ENCODE measurements around the gene TMEM178B.

DNA sequence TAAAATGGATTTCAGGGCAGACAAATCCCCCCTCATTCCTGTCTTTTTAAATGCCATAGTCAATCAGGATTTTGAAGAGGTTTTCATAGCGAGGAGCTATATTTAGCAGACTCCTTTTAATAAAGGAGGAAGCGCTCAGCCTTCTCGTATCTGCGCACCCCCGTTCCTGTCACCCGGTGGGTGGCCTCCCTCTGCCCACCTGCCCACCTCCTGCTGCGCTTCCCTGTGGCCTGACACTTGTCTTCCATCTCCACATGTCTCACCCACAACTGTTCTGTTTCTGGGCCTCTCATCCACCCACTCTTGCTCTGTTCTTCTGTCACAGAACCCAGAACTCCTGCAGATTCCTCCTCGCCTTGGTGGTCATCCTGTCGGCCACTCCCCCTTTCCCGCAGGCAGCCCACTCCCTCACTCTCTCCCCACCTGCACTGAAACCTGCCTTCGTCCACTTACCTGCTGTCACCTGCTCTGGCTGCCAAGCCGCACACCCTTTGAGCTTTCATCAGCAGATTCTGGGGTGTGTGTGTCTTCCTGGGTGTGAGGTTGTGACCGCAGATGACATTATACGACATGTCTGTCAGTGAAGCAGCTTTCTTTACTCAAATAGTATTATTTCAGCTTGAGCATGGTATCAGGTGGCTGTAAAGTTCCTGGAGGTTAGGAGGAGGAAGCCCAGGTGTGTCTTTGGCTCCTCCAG is 313.8 kb downstream of the TMEM178B start:
- TF ChIP-seq, protein P1, sequence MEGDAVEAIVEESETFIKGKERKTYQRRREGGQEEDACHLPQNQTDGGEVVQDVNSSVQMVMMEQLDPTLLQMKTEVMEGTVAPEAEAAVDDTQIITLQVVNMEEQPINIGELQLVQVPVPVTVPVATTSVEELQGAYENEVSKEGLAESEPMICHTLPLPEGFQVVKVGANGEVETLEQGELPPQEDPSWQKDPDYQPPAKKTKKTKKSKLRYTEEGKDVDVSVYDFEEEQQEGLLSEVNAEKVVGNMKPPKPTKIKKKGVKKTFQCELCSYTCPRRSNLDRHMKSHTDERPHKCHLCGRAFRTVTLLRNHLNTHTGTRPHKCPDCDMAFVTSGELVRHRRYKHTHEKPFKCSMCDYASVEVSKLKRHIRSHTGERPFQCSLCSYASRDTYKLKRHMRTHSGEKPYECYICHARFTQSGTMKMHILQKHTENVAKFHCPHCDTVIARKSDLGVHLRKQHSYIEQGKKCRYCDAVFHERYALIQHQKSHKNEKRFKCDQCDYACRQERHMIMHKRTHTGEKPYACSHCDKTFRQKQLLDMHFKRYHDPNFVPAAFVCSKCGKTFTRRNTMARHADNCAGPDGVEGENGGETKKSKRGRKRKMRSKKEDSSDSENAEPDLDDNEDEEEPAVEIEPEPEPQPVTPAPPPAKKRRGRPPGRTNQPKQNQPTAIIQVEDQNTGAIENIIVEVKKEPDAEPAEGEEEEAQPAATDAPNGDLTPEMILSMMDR (conservative IDR thresholded peaks at IDR 0.05 in 1 of 2, IDR thresholded peaks at IDR 0.05 in 1 of 2; ENCODE audit: extremely low read depth in 1 of 2, insufficient read depth in 1 of 2, low read depth in 1 of 2, low read length in 2 of 2), result no peak
- TF ChIP-seq EZH2 (IDR thresholded peaks at IDR 0.05; ENCODE audit: borderline replicate concordance, low read length), result no peak
